GM03348 (cell line): ENCODE data around the gene INVS.
"Not testable (repeated sequence)": the region's sequence is repeated elsewhere in the genome, so short reads cannot be mapped to it uniquely, and the experiment has no call there.

Experiments used
- DNase-seq: peaks from one replicate; pipeline ENCODE4 v3.0.0; 2012; ENCODE audit warnings: low spot score

The INVS gene, protein sequence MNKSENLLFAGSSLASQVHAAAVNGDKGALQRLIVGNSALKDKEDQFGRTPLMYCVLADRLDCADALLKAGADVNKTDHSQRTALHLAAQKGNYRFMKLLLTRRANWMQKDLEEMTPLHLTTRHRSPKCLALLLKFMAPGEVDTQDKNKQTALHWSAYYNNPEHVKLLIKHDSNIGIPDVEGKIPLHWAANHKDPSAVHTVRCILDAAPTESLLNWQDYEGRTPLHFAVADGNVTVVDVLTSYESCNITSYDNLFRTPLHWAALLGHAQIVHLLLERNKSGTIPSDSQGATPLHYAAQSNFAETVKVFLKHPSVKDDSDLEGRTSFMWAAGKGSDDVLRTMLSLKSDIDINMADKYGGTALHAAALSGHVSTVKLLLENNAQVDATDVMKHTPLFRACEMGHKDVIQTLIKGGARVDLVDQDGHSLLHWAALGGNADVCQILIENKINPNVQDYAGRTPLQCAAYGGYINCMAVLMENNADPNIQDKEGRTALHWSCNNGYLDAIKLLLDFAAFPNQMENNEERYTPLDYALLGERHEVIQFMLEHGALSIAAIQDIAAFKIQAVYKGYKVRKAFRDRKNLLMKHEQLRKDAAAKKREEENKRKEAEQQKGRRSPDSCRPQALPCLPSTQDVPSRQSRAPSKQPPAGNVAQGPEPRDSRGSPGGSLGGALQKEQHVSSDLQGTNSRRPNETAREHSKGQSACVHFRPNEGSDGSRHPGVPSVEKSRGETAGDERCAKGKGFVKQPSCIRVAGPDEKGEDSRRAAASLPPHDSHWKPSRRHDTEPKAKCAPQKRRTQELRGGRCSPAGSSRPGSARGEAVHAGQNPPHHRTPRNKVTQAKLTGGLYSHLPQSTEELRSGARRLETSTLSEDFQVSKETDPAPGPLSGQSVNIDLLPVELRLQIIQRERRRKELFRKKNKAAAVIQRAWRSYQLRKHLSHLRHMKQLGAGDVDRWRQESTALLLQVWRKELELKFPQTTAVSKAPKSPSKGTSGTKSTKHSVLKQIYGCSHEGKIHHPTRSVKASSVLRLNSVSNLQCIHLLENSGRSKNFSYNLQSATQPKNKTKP

GRCh38 chr9:100098887-100099721 lies at the start of gene INVS, which contains the start of gene ERP44:
Gene INVS (plus strand): TSS chr9:100099243. CDS start chr9:100104522, 5,279 bp downstream.
Gene ERP44 (minus strand): TSS chr9:100099000. CDS start chr9:100098840, 160 bp downstream.
- peak; percentile 93 for DNase-seq

- no peak for DNase-seq
Observed at GRCh38 chr9:100049551-100049950, 49.5 kb upstream of the INVS start.

DNA sequence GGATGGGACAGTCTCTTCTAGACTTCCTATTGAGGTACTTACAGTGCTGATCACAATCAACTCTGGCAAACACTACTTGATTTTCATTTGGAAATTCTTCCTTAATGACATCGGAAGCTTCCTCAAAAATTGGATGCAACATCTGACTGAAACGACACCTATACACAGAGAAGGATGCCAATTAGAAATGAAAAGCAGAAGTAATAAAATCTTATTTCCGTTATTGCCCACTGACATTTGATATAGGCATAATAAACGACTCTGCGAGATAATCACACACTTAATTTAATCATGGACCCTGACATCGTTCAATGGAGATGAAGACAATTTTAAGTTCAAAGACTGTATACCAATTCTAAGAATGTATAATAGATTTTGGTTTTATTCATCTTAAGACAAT lies 46.7 kb upstream of the INVS start:
- DNase-seq, result no peak

- DNase-seq, result no peak
Observed at GRCh38 chr9:100056561-100056960, 42.5 kb upstream of the INVS start.

GRCh38 chr9:100057624-100058023 lies 41.4 kb upstream of the INVS start:
- DNase-seq, result no peak

GRCh38 chr9:100058699-100059579 lies 40.1 kb upstream of the INVS start:
- no peak for DNase-seq

DNA sequence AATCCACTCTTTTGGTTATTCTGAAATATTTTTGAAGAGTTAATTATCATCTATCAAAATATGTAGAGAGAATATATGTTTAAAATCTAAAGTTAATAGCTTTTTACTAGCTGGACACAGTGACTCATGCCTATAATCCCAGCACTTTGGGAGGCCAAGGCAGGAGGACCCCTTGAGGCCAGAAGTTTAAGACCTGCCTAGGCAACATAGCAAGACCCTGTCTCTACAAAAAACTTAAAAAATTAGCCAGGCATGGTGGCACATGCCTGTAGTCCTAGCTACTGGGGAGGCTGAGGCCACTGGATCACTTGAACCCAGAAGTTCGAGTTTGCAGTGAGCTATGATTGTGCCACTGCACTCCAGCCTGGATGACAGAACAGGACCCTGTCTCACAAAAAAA lies 36.4 kb upstream of the INVS start:
- DNase-seq, result not testable (repeated sequence)

- no peak for DNase-seq
Observed at GRCh38 chr9:100063185-100063584, 35.9 kb upstream of the INVS start.

DNA sequence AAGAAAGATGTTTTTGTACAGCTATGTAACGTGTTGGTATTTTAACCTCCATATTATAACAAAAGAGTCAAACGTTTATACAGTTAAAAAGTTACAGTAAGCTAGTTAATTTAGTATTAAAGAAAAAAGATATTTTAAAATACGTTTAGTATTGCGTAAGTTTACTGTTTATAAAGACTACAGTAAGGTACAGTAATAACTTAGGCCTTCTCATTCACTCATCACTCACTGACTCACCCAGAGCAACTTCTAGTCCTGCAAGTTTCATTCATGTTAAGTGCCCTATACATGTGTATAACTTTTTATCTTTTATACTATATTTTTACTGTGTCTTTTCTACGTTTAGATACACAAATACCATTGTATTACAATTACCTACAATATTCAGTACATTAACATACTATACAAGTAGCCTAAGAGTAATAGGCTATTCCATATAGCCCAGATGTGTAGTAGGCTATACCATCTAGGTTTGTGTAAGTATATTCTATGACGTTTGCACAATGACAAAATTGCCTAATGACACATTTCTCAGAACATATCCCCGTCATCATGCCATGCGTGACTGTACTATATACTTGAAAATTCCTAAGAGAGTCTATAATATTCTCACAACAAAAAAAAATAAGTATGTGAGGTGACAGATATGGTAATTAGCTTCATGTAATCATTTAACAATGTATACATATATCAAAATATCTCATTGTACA lies 34.0 kb upstream of the INVS start:
- DNase-seq, result peak; percentile 13

DNA sequence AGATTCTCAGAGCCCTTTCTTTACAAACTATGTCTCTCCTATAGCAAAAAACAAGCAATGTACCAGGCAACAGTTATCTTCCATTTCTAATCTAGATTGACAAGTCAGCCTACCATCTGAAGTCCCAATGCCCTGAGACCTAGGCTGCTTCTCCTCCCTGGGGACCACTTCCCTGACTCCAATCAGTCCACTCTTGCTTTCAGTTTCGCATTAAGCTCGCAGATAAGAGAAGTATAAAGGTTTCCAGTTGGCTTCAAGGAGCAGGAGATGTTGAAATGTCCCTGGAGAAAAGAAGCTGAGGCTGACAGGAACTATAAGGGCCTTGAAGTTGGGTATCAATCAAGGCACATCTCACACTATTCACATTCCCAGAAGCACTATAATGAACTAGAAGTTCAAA lies 32.5 kb upstream of the INVS start:
- no peak for DNase-seq

DNA sequence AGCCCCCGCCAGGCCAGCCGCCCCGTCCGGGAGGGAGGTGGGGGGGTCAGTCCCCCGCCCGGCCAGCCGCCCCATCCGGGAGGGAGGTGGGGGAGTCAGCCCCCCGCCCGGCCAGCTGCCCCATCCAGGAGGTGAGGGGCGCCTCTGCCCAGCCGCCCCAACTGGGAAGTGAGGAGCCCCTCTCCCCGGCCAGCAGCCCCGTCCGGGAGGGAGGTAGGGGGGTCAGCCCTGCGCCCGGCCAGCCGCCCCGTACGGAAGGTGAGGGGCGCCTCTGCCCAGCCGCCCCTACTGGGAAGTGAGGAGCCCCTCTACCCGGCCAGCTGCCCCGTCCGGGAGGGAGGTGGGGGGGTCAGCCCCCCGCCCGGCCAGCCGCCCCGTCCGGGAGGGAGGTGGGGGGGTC lies 31.1 kb upstream of the INVS start:
- not testable (repeated sequence) for DNase-seq

DNA sequence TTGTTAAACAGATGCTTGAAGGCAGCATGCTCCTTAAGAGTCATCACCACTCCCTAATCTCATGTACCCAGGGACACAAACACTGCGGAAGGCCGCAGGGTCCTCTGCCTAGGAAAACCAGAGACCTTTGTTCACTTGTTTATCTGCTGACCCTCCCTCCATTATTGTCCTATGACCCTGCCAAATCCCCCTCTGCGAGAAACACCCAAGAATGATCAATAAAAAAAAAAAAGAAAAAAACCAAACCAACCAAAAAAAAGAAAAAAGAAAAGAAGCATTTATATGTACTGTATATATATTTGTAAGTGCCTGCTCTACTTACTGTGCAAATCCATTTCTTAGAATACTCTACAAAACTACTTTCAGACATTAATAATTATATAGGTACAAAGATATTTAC lies 30.0 kb upstream of the INVS start:
- DNase-seq, result not testable (repeated sequence)

DNA sequence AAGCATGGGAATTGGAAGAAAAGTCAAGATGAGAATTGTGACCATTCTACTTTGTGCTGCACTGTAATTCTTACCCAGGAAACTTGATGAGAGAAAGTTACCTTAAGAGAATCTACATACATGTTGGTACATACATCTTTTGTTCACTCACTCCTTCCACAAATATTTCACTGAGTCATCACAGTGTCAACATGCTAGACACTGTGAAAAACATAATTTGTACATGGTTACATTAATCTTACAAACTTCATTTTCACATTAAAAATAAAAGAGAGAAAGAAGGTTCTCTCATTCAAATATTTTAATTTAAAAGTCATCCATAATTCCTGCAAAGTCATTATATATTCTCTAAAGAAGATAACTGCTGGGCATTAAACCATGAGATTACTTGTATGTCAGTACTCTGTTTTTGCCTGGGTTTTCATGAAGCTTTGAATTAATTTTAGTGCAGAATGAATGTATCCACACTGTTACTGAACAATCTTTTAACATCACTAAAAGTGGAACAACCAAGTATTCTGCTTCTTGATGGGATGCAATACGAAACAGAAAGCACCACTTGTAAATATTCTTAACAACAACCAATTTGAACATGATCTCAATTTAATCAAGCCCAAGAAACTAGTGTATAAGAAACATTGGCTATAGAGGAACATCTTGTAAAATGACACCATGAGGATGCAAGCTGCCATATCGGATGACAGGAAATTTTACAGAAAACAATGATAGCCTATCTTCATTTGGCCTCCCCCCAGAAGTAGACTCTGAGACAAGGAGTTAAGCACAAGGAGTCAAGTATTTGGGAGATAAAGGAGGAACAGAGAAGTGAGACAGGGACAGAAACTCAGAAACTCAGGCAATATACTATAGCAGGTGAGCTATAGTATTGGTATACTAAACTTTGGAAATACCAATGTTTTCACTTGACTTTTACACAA lies 28.7 kb upstream of the INVS start:
- no peak for DNase-seq

DNA sequence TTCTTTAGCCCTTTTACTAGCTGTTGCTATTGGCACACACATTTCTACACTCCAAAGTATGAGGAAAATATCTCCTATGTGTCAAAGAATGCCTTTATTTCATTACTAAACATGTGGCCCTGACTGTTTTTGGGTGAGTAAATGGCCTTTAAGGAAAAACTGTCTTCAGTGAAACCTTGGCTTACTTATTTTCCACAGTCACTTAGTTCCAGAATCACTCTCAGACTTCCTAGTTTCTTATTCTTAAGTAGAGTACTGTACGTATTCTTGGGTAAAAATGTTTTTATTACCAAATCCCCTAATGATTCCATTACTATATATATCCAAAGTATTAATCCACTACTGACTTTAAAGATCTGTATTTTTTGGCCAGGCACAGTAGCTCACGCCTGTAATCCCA lies 27.8 kb upstream of the INVS start:
- DNase-seq, result no peak

GRCh38 chr9:100072805-100073204 lies 26.2 kb upstream of the INVS start:
- no peak for DNase-seq

DNA sequence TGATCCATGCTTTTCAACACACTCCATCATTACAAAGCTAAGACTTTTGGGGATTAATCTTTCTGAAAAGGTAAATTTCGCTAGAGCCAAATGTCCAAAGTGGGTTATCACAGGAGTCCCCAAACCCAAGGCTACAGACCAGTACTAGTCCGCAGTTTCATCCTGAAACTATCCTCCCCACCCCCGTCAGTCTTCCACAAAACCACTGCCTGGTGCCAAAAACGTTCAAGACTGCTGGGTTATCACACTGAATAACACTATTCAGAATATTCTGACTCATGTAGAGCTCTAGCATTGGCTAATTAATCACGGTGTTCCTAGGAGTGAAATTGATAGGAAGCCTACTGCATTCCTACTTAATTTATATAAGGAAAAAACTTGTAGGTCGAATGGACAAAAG lies 24.9 kb upstream of the INVS start:
- no peak for DNase-seq

GRCh38 chr9:100074989-100075388 lies 24.1 kb upstream of the INVS start:
- DNase-seq, result no peak

- DNase-seq, result not testable (repeated sequence)
Observed at GRCh38 chr9:100076256-100076655, 22.8 kb upstream of the INVS start.

DNA sequence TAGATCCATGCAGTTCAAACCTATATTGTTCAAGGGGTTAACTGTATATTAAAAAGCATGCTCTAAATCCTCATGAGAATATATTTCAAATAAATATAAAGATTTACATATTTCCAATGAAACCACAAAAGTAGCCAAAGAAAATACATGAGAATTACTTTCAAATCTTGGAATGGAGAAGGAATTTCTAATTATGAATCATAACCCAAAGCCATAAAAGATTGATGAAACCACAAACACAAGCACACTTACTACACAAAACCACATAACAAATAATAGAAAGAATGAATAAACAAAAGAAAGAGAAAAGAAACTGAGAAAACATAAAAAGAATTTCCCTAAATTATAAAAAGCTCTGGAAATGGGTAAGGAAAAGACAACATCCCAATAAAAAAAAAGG lies 16.3 kb upstream of the INVS start:
- peak; percentile 42 for DNase-seq
